ENCODE measurements around the gene C7orf57.

DNA sequence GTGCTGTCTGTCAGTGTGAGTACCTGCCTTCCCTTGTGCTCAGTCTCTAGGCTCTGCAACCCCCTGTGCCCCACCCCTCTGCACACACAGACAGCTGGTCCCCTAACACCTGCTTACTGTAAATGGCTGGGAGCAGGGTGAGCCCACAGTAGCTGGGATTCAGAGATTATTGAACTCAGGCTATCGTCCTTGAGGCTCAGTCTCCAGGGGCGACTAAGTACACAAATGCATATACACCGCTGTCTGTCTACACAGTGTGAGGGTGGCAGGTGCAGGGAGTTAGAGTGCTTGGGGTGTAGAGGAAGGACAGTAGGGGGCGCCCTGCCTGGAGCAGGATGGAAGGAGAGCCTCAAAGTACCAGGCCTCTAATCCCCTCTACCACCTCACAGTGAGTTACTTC is 66.6 kb downstream of the C7orf57 start:
- no peak for TF ChIP-seq POLR2A (IDR thresholded peaks at IDR 0.05)
- TF ChIP-seq, protein P1, sequence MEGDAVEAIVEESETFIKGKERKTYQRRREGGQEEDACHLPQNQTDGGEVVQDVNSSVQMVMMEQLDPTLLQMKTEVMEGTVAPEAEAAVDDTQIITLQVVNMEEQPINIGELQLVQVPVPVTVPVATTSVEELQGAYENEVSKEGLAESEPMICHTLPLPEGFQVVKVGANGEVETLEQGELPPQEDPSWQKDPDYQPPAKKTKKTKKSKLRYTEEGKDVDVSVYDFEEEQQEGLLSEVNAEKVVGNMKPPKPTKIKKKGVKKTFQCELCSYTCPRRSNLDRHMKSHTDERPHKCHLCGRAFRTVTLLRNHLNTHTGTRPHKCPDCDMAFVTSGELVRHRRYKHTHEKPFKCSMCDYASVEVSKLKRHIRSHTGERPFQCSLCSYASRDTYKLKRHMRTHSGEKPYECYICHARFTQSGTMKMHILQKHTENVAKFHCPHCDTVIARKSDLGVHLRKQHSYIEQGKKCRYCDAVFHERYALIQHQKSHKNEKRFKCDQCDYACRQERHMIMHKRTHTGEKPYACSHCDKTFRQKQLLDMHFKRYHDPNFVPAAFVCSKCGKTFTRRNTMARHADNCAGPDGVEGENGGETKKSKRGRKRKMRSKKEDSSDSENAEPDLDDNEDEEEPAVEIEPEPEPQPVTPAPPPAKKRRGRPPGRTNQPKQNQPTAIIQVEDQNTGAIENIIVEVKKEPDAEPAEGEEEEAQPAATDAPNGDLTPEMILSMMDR (IDR thresholded peaks at IDR 0.05), result no peak
- TF ChIP-seq POLR2AphosphoS5 (IDR thresholded peaks at IDR 0.05), result no peak
